Stimulated activated CD4-positive, alpha-beta T cell treated with anti-CD3 and anti-CD28 coated beads, Interleukin-1b, Interleukin-23, amount 100 ng/mL, for 4 hours (primary cell): ENCODE data around the gene KISS1R.
"Not testable (repeated sequence)": the region's sequence is repeated elsewhere in the genome, so short reads cannot be mapped to it uniquely, and the experiment has no call there.

Experiments
- DNase-seq, 2 donors: peaks; one replicate each; pipeline ENCODE4 v3.0.0-alpha.2; 2020; ENCODE audit warnings: low read depth in 2 of 2

KISS1R gene

DNA sequence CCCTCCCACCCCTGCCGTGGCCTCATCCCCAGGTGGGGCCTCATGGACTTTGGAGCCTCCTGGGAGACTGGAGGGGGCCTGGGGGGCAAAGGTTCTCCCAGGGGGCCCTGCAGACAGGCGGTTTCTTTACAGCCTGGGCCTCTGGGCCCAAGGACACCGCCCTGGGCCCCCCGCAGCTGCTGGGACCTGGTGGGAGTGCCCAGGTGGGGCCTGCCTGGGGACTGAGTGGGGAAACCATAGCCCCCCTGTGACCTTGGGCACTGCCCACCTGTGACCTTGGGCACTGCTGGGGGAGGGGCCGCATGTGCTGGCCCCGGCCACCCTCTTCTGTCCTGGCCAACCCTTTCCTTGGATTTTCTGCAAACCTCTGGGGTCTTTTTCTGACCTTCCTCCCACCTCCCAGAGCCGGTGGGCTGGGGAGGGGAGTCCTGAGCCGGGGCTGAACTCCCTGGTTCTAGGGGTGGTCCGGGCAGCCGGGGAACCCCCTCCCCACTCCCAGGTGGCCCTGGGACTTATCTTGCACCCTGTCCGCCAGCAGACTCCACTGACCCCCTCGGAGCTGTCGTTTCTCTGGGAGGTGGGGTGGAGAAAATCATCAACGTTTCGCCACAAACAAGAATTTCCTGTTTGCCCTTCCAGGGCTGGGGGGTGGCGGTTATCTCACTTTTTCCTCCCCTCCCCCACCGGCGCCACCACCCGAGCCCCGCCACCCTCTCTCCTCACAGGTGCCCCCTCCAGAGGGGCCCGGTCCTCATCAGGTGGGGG lies 35.7 kb downstream of the KISS1R start:
- no peak for DNase-seq

DNA sequence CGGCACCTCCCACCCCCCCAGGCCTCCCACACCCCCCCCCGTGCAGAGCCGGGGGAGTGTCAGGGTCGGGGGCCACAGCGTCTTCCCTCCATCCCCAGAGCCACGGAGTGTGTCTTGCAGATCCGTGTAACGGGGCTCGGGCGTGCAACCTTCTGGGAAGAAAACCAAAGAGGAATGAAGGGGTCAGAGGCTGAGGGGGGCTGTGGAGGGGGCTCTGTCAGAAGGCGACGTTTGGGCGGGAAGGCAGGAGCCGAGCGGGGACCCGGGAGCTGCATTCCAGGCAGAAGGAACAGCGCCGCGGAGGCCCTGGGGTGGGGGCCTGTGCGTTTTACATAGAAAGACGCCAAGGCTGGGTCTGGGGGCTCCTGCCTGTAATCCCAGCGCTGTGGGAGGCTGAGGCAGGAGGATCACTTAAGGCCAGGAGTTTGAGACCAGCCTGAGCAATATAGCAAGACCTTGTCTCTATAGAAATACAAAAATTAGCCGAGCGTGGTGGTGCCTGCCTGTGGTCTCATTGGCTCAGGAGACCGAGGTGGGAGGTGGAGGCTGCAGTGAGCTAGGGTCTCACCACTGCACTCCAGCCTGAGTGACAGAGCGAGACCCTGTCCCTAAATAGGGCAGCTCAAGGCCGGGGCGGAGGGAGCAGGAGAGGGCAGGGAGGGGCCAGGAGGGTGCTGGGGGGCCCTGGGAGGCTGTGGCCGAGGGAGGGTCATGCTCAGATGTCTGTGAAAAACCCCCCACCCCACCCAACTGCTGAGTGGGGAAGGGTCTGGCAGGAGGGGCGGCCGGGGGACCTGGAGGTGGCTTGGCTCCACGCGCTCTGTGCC lies 36.5 kb downstream of the KISS1R start:
- DNase-seq = no peak

DNA sequence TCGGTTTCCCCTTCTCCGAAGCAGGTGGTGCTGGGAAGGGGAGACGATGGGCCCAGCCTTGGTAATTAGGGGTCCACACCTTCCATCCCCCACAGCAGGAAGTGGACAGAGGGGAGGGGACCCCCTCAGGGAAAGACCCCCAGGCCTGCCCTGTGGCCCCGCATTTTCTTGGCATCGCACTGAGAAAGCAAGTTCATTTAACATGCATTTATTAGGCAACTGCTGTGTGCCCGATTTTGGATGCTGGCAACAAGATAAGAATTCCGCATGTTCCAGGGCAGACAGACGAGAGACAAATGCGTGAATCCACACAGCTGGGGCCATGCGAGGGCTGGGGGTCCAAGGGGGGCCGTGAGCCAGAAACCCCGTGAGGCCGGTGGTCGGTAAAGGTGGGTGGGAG lies 37.1 kb downstream of the KISS1R start:
- DNase-seq = no peak

GRCh38 chr19:954672-955494 lies 37.8 kb downstream of the KISS1R start:
- no peak for DNase-seq

DNA sequence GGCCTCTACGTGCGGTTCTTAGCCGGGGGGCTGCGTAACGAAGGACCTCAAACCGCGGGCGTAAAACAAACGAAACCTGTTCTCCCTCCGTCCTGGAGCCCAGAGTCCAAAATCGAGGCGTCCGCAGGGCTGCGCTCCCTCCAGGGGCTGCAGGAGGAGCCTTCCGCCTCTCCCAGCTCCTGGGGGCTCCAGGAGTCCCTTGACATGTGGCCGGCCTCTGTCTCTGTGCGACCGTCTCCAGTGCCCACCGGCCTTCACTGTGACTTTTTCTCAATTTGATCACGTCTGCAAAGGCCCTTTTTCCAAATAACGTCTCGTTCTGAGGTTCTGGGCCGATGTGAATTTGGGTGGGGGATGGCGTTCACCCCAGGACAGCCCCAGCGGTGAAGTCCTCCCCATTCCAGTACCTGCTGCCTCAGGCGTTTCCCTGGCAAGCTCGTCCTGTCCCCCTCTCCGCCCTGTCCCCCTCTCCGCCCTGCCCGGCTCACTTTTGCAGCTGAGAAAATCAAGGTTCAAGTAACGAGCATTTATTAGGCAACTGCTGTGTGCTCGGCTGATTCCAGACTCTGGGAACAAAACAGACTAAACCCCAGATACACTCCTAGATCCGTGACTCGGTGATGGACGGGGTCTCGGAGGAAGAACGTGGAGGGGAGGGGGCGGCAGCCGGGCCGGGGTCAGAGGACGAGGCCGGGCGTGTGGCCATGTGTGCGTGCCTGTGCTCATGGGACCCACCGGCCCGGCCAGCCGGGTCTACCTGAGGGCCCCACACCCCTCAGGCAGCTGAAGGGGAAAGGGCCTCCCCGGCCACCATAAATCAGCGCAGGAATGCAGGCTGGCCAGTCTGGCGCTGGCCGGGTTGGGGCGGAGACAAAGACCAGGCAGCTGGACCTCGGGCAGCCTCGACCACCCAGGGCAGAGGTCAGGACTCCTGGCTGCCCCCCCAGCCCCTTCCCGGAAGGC lies 39.0 kb downstream of the KISS1R start:
- no peak for DNase-seq

- DNase-seq = no peak
These were observed 39.8 kb downstream of the KISS1R start for GRCh38 chr19:956766-957440.

DNA sequence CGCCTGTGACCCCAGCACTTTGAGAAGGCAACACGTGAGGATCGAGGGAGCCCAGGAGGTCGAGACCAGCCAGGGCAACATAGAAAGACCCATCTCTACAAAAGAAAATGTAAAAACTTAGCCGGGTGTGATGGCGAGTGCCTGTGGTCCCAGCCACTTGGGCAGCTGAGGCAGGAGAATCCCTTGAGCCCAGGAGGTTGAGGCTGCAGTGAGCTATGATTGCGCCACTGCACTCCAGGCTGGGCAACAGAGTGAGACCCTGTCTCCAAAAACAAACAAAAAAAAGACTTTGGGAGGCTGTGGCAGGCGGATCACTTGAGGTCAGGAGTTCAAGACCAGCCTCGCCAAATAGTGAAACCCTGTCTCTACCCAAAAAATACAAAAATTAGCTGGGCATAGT lies 40.4 kb downstream of the KISS1R start:
- not testable (repeated sequence) for DNase-seq

- DNase-seq = peak; percentile 25 to 34
These were observed 42.1 kb downstream of the KISS1R start for GRCh38 chr19:958967-959855.

DNA sequence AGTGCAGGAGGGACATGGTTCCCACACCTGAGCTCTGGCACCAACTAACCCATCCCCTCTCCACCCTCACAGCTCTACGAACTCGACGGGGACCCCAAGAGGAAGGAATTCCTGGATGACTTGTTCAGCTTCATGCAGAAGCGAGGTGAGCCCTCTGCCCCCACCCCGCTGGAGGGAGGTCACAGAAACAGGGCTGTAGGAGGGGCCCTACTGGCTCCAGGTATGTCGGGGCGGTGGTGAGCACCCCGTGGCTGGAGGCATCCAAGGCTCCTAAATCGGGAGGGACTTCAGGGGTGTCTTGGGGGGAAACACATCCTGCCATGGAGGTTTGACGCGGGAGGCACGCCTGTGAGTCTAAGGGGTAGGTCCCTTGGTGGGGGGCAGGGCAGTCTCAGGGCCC lies 42.9 kb downstream of the KISS1R start:
- DNase-seq = no peak

- no peak for DNase-seq
These were observed 43.4 kb downstream of the KISS1R start for GRCh38 chr19:960601-960938.

DNA sequence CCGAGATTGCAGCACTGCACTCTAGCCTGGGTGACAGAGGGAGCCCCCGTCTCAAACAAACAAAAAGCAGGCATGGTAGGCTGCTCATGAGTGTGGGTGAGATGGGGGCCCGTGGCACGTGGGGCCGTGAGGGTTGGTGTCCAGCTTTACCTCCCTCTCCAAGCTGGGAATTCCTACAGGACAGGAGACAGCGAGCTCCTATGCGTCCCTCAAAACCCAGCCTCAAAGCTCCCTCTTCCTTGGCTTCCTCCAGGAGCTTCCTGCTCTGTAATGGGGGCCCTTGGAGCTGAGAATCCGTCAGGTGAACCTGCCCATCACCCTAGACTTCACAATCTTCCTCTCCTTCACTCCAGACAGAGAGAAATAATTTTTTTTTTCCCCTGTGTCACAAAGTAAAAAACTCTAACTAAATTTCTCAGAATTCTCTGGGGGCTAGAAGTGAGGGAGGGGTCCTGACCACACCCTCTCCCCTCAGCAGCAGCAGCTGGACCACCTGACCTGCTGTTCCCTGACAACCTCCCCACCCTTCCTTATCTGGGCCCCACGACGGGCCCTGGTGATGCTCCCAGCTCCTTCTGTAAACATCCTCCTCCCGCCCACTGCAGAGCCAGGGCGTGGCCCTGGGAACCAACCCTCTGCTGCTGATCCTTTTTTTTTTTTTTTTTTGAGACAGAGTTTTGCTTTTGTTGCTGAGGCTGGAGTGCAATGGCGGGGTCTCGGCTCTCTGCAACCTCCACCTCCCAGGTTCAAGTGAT lies 44.9 kb downstream of the KISS1R start:
- no peak for DNase-seq

DNA sequence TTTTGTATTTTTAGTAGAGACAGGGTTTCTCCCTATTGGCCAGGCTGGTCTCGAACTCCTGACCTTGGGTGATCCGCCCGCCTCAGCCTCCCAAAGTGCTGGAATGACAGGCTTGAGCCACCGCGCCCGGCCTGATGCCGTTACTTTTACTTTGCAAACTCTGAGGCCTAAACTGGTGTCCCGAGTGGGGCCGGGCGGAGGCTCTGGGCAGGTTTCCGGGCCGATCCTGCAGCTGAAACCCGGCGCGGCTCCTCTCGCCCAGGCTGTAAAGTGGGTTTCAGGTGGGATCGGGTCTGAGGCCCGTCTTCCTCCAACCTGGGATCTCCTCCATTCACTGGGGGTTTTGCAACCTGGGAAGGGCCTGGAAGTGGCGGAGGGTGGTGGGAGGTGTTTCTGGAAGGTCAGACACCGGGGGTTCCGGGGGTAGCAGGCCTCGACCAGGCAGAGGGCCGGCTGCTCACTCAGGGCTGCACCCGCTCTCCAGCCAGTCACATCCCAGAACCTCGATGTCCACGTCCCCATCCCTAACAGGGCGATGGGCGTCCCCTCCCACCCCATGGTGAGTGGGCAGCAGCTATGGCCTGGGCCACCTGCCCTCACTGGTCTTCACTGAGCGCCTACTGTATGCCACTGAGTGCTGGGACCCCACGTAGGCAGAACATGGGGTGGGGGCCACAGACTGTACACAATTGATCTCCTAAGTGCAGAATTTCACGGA lies 45.7 kb downstream of the KISS1R start:
- DNase-seq = no peak

- DNase-seq = no peak
These were observed 46.4 kb downstream of the KISS1R start for GRCh38 chr19:963486-963951.

- no peak for DNase-seq
These were observed 47.0 kb downstream of the KISS1R start for GRCh38 chr19:964116-964520.

GRCh38 chr19:964761-965694 lies 47.9 kb downstream of the KISS1R start:
- no peak for DNase-seq

- no peak for DNase-seq
These were observed 49.5 kb downstream of the KISS1R start for GRCh38 chr19:966485-967088.
